ENCODE measurements around the gene ABTB2.
"Not testable (repeated sequence)": the region's sequence is repeated elsewhere in the genome, so short reads cannot be mapped to it uniquely, and the experiment has no call there.

- not testable (repeated sequence) for TF ChIP-seq CTCF, POLR2A, EP300, POLR2AphosphoS5 (IDR thresholded peaks at IDR 0.05)
Measured at GRCh38 chr11:34218756-34219155, 139.1 kb downstream of the ABTB2 start.

Measured in upper lobe of left lung (tissue), 4 donors.